GM19455 (cell line): ENCODE data around the gene KLHDC4.
"Not testable (repeated sequence)": the region's sequence is repeated elsewhere in the genome, so short reads cannot be mapped to it uniquely, and the experiment has no call there.

ENCODE experiments used
- ATAC-seq: cut with Tn5 transposase; IDR thresholded peaks from one replicate; pipeline ENCODE4 v1.9.1; 2021; ENCODE audit not compliant: unreplicated experiment

Gene KLHDC4

GRCh38 chr16:87788730-87789436, 23.1 kb upstream of the KLHDC4 start:
- not testable (repeated sequence) for ATAC-seq

GRCh38 chr16:87787451-87788091, 21.8 kb upstream of the KLHDC4 start:
- not testable (repeated sequence) for ATAC-seq

GRCh38 chr16:87784812-87785211, 19.0 kb upstream of the KLHDC4 start:
- no peak for ATAC-seq

- ATAC-seq, result no peak
These were observed 16.2 kb upstream of the KLHDC4 start for GRCh38 chr16:87782033-87782432.

- no peak for ATAC-seq
These were observed 14.7 kb upstream of the KLHDC4 start for GRCh38 chr16:87780385-87780989.

GRCh38 chr16:87778830-87779579, 13.2 kb upstream of the KLHDC4 start:
- peak; percentile 44 for ATAC-seq

GRCh38 chr16:87778476-87778829, 12.7 kb upstream of the KLHDC4 start:
- ATAC-seq, result no peak

- ATAC-seq, result not testable (repeated sequence)
These were observed 8.1 kb upstream of the KLHDC4 start for GRCh38 chr16:87773836-87774235.

- ATAC-seq, result not testable (repeated sequence)
These were observed 1.7 kb upstream of the KLHDC4 start for GRCh38 chr16:87767456-87767855.

GRCh38 chr16:87766485-87766797, 655 bp upstream of the KLHDC4 start:
- ATAC-seq, result no peak

- peak; percentile 33 for ATAC-seq
These were observed 362 bp downstream of the KLHDC4 start for GRCh38 chr16:87765473-87765775.

GRCh38 chr16:87764600-87765472, 950 bp downstream of the KLHDC4 start:
- ATAC-seq, result peak; percentile 11

- no peak for ATAC-seq
These were observed 3.2 kb downstream of the KLHDC4 start for GRCh38 chr16:87762620-87763019.

GRCh38 chr16:87762071-87762571, 3.7 kb downstream of the KLHDC4 start:
- no peak for ATAC-seq

- no peak for ATAC-seq
These were observed 4.7 kb downstream of the KLHDC4 start for GRCh38 chr16:87761060-87761459.

- ATAC-seq, result no peak
These were observed 7.9 kb downstream of the KLHDC4 start for GRCh38 chr16:87757841-87758426.

- ATAC-seq, result no peak
These were observed 11.3 kb downstream of the KLHDC4 start for GRCh38 chr16:87754535-87754934.

GRCh38 chr16:87747626-87748414, 18.0 kb downstream of the KLHDC4 start:
- ATAC-seq, result no peak

GRCh38 chr16:87746178-87746577, 19.6 kb downstream of the KLHDC4 start:
- ATAC-seq, result no peak
